ENCODE measurements around the gene RNF144B. TPM values are rescaled to one million over a fixed set of nuclear protein-coding genes. Genes with fewer than 3 reads are reported as not detected.

Gene RNF144B
- total RNA-seq, 4 donors from 2014 or later, result 1.4 to 14.9 (median 2.4) TPM

GRCh38 chr6:18445228-18445627 is 58.1 kb downstream of the RNF144B start:
- TF ChIP-seq CTCF (IDR thresholded peaks at IDR 0.05) (no peak), POLR2A (IDR thresholded peaks at IDR 0.05) (no peak)
- no peak overlapping the region for H3K27ac ChIP-seq
- no peaks in the 10 kb centered on the region for H3K9me3 ChIP-seq
- no peak for DNase-seq
- no peaks in the 10 kb centered on the region for H3K36me3 ChIP-seq
- H3K4me3 ChIP-seq, result no peak overlapping the region
- H3K4me1 ChIP-seq, result no peaks in the 10 kb centered on the region
- no peaks in the 10 kb centered on the region for H3K27me3 ChIP-seq

GRCh38 chr6:18446771-18447170 is 59.6 kb downstream of the RNF144B start:
- Histone ChIP-seq H3K4me1 (no peaks in the 10 kb centered on the region), H3K36me3 (no peaks in the 10 kb centered on the region), H3K27me3 (no peaks in the 10 kb centered on the region), H3K9me3 (no peaks in the 10 kb centered on the region), H3K4me3 (no peak overlapping the region), H3K27ac (no peak overlapping the region)
- DNase-seq, result no peak
- TF ChIP-seq CTCF (IDR thresholded peaks at IDR 0.05) (no peak), POLR2A (IDR thresholded peaks at IDR 0.05) (no peak)

- no peaks in the 10 kb centered on the region for H3K4me1 ChIP-seq
- no peak for DNase-seq
- no peak overlapping the region for H3K4me3 ChIP-seq
- no peaks in the 10 kb centered on the region for H3K9me3 ChIP-seq
- no peaks in the 10 kb centered on the region for H3K36me3 ChIP-seq
- TF ChIP-seq CTCF (IDR thresholded peaks at IDR 0.05) (no peak), POLR2A (IDR thresholded peaks at IDR 0.05) (no peak)
- H3K27me3 ChIP-seq, result no peaks in the 10 kb centered on the region
- no peak overlapping the region for H3K27ac ChIP-seq
Observed at GRCh38 chr6:18447552-18447951, 60.4 kb downstream of the RNF144B start.

- Histone ChIP-seq H3K4me3 (no peak overlapping the region), H3K9me3 (no peaks in the 10 kb centered on the region), H3K4me1 (no peaks in the 10 kb centered on the region), H3K27me3 (no peaks in the 10 kb centered on the region), H3K27ac (no peak overlapping the region), H3K36me3 (no peaks in the 10 kb centered on the region)
- no peak for TF ChIP-seq CTCF (IDR thresholded peaks at IDR 0.05)
- TF ChIP-seq POLR2A (IDR thresholded peaks at IDR 0.05), result no peak
- no peak for DNase-seq
Observed at GRCh38 chr6:18451756-18452155, 64.6 kb downstream of the RNF144B start.

GRCh38 chr6:18454446-18454845 is 67.3 kb downstream of the RNF144B start:
- Histone ChIP-seq H3K9me3 (no peaks in the 10 kb centered on the region), H3K36me3 (peaks cover 0 to 3% (median 0%) of the 10 kb centered on the region in 3 donors), H3K4me1 (no peaks in the 10 kb centered on the region), H3K27me3 (no peaks in the 10 kb centered on the region), H3K27ac (no peak overlapping the region), H3K4me3 (no peak overlapping the region)
- DNase-seq, result no peak
- TF ChIP-seq POLR2A (IDR thresholded peaks at IDR 0.05) (no peak), CTCF (IDR thresholded peaks at IDR 0.05) (no peak)
